ENCODE data around the gene C2orf92.
A peak's percentile ranks its signal among the peaks of the same experiment; 100 is the strongest.

Gene C2orf92

DNA sequence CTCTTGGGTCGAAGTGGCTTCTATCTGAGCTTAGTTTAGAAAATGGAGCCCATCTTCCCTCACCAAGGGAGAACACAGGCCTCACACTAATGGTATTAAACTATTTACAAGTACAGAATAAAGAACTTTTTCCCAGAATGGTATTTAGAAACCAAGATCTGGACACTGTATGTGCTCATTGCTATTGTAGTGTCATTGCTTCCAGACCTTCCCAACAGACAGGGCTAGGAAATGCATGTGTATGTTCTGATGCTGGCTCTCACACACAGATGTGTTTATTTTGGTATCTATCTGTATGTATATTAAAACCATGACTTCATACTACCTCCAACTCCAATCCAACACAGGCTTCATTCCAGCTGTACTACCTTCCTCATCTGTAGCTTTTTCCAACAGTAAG, 15.6 kb upstream of the C2orf92 start:
- H3K4me1 ChIP-seq (ENCODE audit: control insufficient read depth, insufficient read depth, low read length), result no peaks in the 10 kb centered on the region
- H3K9me3 ChIP-seq (ENCODE audit: control insufficient read depth, insufficient read depth, low read length), result no peaks in the 10 kb centered on the region
- no peak overlapping the region for H3K9ac ChIP-seq (ENCODE audit: low read depth, low read length)
- peaks cover 28% of the 10 kb centered on the region for H3K36me3 ChIP-seq (ENCODE audit: control insufficient read depth, insufficient read depth, low read length)
- H3K4me3 ChIP-seq (ENCODE audit: low read depth, low read length), result no peak overlapping the region
- no peaks in the 10 kb centered on the region for H3K27me3 ChIP-seq (ENCODE audit: control insufficient read depth, insufficient read depth, low read length)

DNA sequence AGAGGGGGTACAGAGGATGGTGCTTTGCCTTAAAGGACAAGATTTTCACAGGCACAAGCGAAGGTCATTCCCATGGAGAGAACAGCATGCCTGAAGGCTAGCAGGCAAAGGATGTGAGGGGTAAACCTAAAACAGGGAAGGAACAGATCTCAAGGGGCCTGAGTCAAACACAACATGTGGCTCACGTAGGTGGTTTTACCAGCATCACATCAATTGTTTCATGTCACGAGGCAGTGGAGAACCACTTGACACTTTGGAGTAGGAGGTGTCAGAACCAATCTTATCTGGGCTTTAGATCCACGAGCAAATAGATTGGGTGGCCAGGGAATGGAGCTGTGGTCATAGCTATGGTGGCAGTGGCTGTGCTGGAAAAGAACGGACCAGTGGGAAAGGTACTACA, 15.2 kb upstream of the C2orf92 start:
- H3K4me3 ChIP-seq (ENCODE audit: low read depth, low read length), result no peak overlapping the region
- peaks cover 29% of the 10 kb centered on the region for H3K36me3 ChIP-seq (ENCODE audit: control insufficient read depth, insufficient read depth, low read length)
- no peaks in the 10 kb centered on the region for H3K9me3 ChIP-seq (ENCODE audit: control insufficient read depth, insufficient read depth, low read length)
- no peak overlapping the region for H3K9ac ChIP-seq (ENCODE audit: low read depth, low read length)
- H3K27me3 ChIP-seq (ENCODE audit: control insufficient read depth, insufficient read depth, low read length), result no peaks in the 10 kb centered on the region
- no peaks in the 10 kb centered on the region for H3K4me1 ChIP-seq (ENCODE audit: control insufficient read depth, insufficient read depth, low read length)

GRCh38 chr2:97654791-97655190, 14.7 kb upstream of the C2orf92 start:
- Histone ChIP-seq H3K9ac (ENCODE audit: low read depth, low read length) (no peak overlapping the region), H3K27me3 (ENCODE audit: control insufficient read depth, insufficient read depth, low read length) (no peaks in the 10 kb centered on the region), H3K4me3 (ENCODE audit: low read depth, low read length) (no peak overlapping the region), H3K4me1 (ENCODE audit: control insufficient read depth, insufficient read depth, low read length) (no peaks in the 10 kb centered on the region), H3K36me3 (ENCODE audit: control insufficient read depth, insufficient read depth, low read length) (peaks cover 29% of the 10 kb centered on the region), H3K9me3 (ENCODE audit: control insufficient read depth, insufficient read depth, low read length) (no peaks in the 10 kb centered on the region)

- Histone ChIP-seq H3K9ac (ENCODE audit: low read depth, low read length) (no peak overlapping the region), H3K27me3 (ENCODE audit: control insufficient read depth, insufficient read depth, low read length) (no peaks in the 10 kb centered on the region), H3K4me1 (ENCODE audit: control insufficient read depth, insufficient read depth, low read length) (no peaks in the 10 kb centered on the region), H3K9me3 (ENCODE audit: control insufficient read depth, insufficient read depth, low read length) (no peaks in the 10 kb centered on the region), H3K4me3 (ENCODE audit: low read depth, low read length) (no peak overlapping the region), H3K36me3 (ENCODE audit: control insufficient read depth, insufficient read depth, low read length) (peaks cover 31% of the 10 kb centered on the region)
These were observed 13.3 kb upstream of the C2orf92 start for GRCh38 chr2:97656129-97656755.

DNA sequence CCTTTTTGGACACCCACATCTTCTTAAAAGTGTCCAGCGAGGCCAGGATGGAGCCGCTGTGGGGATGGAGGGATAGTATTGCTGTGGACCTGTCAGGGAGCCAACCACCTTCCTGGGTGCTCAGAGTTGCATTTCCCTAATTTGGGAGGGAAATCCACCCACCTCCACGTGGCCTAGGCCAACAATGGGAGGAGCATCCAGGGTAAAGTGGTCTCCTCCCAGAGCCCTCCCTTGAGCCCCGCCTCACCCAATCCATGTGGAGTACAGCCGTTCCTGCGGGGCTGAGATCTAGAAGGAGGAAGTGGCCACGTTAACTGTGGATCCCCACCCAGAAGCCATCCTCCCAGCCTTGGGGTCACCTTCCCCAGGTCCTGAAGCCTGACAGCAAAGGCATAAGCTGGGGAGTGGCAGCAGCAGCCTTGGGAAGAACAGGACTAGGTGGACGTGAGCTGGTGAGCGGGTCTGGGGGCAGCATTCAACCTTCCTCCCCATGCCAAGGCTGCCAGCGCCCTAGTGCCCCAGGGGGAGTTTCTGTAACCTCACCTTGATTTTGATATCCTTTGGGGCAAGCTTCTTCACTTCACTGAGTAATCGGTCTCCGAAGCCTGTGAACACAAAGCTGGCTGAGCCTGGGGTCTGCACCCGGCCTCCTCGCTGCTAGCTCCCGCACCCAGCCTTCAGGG, 12.5 kb upstream of the C2orf92 start:
- Histone ChIP-seq H3K27me3 (ENCODE audit: control insufficient read depth, insufficient read depth, low read length) (no peaks in the 10 kb centered on the region), H3K9me3 (ENCODE audit: control insufficient read depth, insufficient read depth, low read length) (no peaks in the 10 kb centered on the region), H3K4me3 (ENCODE audit: low read depth, low read length) (no peak overlapping the region), H3K36me3 (ENCODE audit: control insufficient read depth, insufficient read depth, low read length) (peaks cover 31% of the 10 kb centered on the region), H3K4me1 (ENCODE audit: control insufficient read depth, insufficient read depth, low read length) (peaks cover under 1% of the 10 kb centered on the region), H3K9ac (ENCODE audit: low read depth, low read length) (no peak overlapping the region)

DNA sequence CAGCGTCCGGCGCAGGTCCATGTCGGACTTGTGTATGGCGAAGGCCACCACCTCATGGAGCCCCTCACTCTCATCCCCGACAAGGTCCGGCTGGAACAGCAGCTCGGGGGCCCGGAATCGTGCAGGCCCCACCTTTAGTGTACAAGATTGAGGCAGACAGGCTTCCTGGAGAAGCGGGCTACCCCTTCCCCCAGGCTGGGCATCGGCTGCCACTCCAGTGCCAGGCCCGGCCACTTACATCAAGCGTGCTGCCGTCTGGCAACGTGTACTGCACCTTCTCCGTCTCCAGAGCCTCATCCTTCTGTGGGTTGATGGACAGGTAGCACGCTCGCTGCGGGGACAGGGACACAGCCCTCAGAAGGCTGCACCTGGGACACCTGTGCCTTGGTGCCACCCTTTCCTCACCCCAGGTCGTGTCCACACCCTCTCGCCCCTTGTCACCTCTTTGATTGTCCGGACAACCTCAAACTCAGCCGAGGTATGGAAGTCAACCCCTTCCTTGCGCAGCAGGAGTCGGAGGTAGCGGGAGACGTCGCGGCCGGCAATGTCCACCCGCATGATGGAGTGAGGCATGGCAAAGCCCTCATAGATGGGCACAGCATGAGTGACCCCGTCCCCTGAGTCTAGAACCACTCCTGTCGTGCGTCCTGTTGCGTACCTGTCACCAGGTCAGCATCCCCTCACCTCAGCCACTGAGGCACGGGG, 11.4 kb upstream of the C2orf92 start:
- H3K4me1 ChIP-seq (ENCODE audit: control insufficient read depth, insufficient read depth, low read length), result peaks cover 5% of the 10 kb centered on the region
- H3K27me3 ChIP-seq (ENCODE audit: control insufficient read depth, insufficient read depth, low read length), result no peaks in the 10 kb centered on the region
- peaks cover 31% of the 10 kb centered on the region for H3K36me3 ChIP-seq (ENCODE audit: control insufficient read depth, insufficient read depth, low read length)
- no peak overlapping the region for H3K9ac ChIP-seq (ENCODE audit: low read depth, low read length)
- H3K9me3 ChIP-seq (ENCODE audit: control insufficient read depth, insufficient read depth, low read length), result no peaks in the 10 kb centered on the region
- no peak overlapping the region for H3K4me3 ChIP-seq (ENCODE audit: low read depth, low read length)

DNA sequence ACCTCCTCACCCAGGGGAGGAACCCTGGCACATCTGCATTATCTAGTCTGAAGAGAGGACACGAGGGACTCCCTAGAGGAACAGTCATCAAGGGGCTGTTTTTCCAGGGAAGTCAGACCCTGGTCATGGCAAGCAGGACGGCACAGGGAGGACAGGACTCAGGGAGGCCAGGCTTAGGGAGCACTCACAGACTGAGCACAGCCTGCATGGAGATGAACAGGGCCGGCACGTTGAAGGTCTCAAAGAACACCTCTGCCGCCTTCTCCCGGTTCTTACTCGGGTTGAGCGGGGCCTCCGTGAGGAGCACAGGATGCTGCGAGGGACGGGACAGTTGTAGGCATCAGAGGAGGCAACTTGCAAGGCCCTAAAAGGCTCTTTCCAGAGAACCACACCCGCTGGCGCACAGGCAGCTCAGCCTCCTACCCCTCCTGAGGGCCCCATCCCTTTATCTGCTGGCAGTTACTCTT, 10.8 kb upstream of the C2orf92 start:
- H3K4me3 ChIP-seq (ENCODE audit: low read depth, low read length), result no peak overlapping the region
- H3K9me3 ChIP-seq (ENCODE audit: control insufficient read depth, insufficient read depth, low read length), result no peaks in the 10 kb centered on the region
- H3K4me1 ChIP-seq (ENCODE audit: control insufficient read depth, insufficient read depth, low read length), result peaks cover 5% of the 10 kb centered on the region
- H3K27me3 ChIP-seq (ENCODE audit: control insufficient read depth, insufficient read depth, low read length), result no peaks in the 10 kb centered on the region
- H3K9ac ChIP-seq (ENCODE audit: low read depth, low read length), result no peak overlapping the region
- H3K36me3 ChIP-seq (ENCODE audit: control insufficient read depth, insufficient read depth, low read length), result peaks cover 31% of the 10 kb centered on the region

- no peak overlapping the region for H3K9ac ChIP-seq (ENCODE audit: low read depth, low read length)
- H3K4me1 ChIP-seq (ENCODE audit: control insufficient read depth, insufficient read depth, low read length), result peaks cover 5% of the 10 kb centered on the region
- no peaks in the 10 kb centered on the region for H3K9me3 ChIP-seq (ENCODE audit: control insufficient read depth, insufficient read depth, low read length)
- H3K4me3 ChIP-seq (ENCODE audit: low read depth, low read length), result no peak overlapping the region
- no peaks in the 10 kb centered on the region for H3K27me3 ChIP-seq (ENCODE audit: control insufficient read depth, insufficient read depth, low read length)
- H3K36me3 ChIP-seq (ENCODE audit: control insufficient read depth, insufficient read depth, low read length), result peaks cover 31% of the 10 kb centered on the region
These were observed 10.1 kb upstream of the C2orf92 start for GRCh38 chr2:97659256-97660043.

DNA sequence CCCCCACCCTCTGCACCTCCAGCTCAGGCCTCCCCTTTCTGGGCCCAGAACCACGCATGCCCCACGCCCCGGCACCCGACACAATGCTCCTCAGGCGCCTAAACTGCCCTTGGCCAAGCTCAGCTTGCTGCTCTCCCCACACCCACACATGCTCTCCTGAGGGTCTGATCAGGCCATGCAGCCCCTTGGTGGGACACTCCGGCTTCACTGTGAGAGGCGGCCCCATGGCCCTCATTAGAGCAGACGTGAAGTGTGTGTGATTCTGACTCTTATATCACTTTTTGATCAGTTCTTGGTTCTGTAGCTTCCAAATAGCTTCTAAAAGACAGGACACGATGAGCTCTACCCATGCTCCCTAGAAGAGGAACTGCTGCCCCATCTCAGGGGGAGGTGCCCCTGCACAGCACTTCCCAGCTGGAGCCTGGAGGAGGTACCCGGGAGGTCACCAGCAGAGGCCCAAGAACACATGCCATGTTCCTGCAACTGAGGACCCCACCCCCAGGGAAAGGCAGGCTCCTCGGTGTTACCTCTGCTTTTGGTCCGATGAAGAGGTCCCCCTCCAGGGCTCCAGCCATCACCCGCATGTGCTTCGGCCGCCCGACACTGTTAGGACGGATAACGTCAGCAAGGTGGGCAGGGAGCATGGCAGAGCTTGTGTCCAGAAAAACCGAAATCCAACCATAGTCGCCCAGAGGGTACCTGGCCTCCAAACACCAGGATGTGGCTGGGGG, 9.3 kb upstream of the C2orf92 start:
- peaks cover 31% of the 10 kb centered on the region for H3K36me3 ChIP-seq (ENCODE audit: control insufficient read depth, insufficient read depth, low read length)
- no peak overlapping the region for H3K4me3 ChIP-seq (ENCODE audit: low read depth, low read length)
- H3K4me1 ChIP-seq (ENCODE audit: control insufficient read depth, insufficient read depth, low read length), result peaks cover 5% of the 10 kb centered on the region
- no peaks in the 10 kb centered on the region for H3K9me3 ChIP-seq (ENCODE audit: control insufficient read depth, insufficient read depth, low read length)
- H3K27me3 ChIP-seq (ENCODE audit: control insufficient read depth, insufficient read depth, low read length), result no peaks in the 10 kb centered on the region
- H3K9ac ChIP-seq (ENCODE audit: low read depth, low read length), result no peak overlapping the region

- H3K4me1 ChIP-seq (ENCODE audit: control insufficient read depth, insufficient read depth, low read length), result peaks cover 5% of the 10 kb centered on the region
- peaks cover 31% of the 10 kb centered on the region for H3K36me3 ChIP-seq (ENCODE audit: control insufficient read depth, insufficient read depth, low read length)
- no peak overlapping the region for H3K9ac ChIP-seq (ENCODE audit: low read depth, low read length)
- H3K4me3 ChIP-seq (ENCODE audit: low read depth, low read length), result no peak overlapping the region
- H3K9me3 ChIP-seq (ENCODE audit: control insufficient read depth, insufficient read depth, low read length), result no peaks in the 10 kb centered on the region
- H3K27me3 ChIP-seq (ENCODE audit: control insufficient read depth, insufficient read depth, low read length), result no peaks in the 10 kb centered on the region
These were observed 8.6 kb upstream of the C2orf92 start for GRCh38 chr2:97660775-97661389.

GRCh38 chr2:97661927-97662326, 7.6 kb upstream of the C2orf92 start:
- peak overlapping the region; percentile 77 for H3K4me3 ChIP-seq (ENCODE audit: low read depth, low read length)
- H3K9ac ChIP-seq (ENCODE audit: low read depth, low read length), result no peak overlapping the region
- H3K4me1 ChIP-seq (ENCODE audit: control insufficient read depth, insufficient read depth, low read length), result peaks cover 5% of the 10 kb centered on the region
- no peaks in the 10 kb centered on the region for H3K9me3 ChIP-seq (ENCODE audit: control insufficient read depth, insufficient read depth, low read length)
- H3K36me3 ChIP-seq (ENCODE audit: control insufficient read depth, insufficient read depth, low read length), result peaks cover 20% of the 10 kb centered on the region
- H3K27me3 ChIP-seq (ENCODE audit: control insufficient read depth, insufficient read depth, low read length), result no peaks in the 10 kb centered on the region
